Measurements from ENCODE around the gene PDE6C.

The PDE6C gene

DNA sequence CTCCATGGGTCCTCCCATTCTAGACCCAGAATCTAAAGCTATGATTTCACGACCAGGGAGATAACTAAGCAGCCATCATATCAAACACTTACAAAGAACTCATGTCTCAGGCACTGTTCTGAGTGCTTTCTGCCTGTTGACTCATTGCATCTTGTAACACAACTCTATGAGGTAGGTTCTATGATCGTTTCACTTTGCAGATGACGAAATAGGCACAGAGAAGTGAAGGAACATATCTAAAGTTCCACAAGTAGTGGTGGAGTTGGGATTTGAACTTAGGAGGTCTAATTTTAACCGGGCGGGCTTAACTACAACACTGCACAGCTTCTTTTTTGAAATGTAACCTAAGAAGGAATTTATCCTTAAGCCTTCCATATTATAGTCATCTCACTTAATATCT is 14.2 kb upstream of the PDE6C start:
- no peak overlapping the region for H3K4me3 ChIP-seq (ENCODE audit: control insufficient read depth, low read depth, low read length)
- TF ChIP-seq, protein P1, sequence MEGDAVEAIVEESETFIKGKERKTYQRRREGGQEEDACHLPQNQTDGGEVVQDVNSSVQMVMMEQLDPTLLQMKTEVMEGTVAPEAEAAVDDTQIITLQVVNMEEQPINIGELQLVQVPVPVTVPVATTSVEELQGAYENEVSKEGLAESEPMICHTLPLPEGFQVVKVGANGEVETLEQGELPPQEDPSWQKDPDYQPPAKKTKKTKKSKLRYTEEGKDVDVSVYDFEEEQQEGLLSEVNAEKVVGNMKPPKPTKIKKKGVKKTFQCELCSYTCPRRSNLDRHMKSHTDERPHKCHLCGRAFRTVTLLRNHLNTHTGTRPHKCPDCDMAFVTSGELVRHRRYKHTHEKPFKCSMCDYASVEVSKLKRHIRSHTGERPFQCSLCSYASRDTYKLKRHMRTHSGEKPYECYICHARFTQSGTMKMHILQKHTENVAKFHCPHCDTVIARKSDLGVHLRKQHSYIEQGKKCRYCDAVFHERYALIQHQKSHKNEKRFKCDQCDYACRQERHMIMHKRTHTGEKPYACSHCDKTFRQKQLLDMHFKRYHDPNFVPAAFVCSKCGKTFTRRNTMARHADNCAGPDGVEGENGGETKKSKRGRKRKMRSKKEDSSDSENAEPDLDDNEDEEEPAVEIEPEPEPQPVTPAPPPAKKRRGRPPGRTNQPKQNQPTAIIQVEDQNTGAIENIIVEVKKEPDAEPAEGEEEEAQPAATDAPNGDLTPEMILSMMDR (conservative IDR thresholded peaks at IDR 0.05; ENCODE audit: control insufficient read depth, insufficient read depth, low read depth, low read length) = no peak
- peak; percentile 22 for DNase-seq (ENCODE audit: low read depth)

DNA sequence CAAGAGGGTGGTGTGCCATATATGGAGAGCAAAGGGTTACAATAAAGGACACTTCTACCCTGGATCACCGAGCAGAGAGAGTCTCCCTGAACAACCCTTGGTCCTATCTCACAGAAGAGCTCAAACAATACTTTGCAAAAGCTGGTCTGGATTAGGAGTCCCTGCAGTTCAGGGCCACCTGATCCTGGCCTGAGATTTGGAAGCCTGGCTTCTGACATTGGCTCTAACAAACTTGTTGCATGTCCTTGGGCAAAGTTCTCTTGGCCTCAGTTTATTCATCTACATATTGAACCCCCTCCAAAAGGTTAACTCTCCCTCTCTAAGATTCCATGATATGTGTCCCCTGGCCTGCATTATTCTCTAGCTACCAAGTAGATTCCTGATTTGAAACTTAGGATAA is 13.0 kb upstream of the PDE6C start:
- TF ChIP-seq, protein P1 (conservative IDR thresholded peaks at IDR 0.05; ENCODE audit: control insufficient read depth, insufficient read depth, low read depth, low read length) = no peak
- DNase-seq (ENCODE audit: low read depth) = no peak

DNA sequence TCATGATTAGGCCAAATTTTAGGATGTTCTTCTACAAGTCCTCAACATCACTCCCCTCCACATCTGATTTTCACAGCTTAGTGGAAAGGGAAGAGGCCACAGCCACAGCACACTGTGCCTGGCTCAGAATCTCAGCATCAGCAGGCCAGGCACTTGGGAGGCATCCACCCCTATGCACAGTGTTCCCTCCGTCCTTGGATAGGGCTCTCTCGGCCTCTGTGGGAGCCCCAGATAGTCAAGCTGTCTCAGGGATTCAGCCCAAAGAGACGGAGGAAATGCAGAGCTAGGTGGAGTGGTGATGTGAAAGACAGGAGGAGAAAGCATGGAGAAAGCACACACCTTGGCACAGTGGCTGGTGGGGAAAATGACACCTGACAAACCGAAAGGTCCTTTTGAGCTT is 12.6 kb upstream of the PDE6C start:
- H3K4me3 ChIP-seq (ENCODE audit: control insufficient read depth, low read depth, low read length) = no peak overlapping the region
- TF ChIP-seq, protein P1 (conservative IDR thresholded peaks at IDR 0.05; ENCODE audit: control insufficient read depth, insufficient read depth, low read depth, low read length) = no peak
- DNase-seq (ENCODE audit: low read depth) = no peak

More for the DNA sequence above, 13.0 kb upstream of the PDE6C start:
- no peak overlapping the region for H3K4me3 ChIP-seq (ENCODE audit: control insufficient read depth, low read depth, low read length)

DNA sequence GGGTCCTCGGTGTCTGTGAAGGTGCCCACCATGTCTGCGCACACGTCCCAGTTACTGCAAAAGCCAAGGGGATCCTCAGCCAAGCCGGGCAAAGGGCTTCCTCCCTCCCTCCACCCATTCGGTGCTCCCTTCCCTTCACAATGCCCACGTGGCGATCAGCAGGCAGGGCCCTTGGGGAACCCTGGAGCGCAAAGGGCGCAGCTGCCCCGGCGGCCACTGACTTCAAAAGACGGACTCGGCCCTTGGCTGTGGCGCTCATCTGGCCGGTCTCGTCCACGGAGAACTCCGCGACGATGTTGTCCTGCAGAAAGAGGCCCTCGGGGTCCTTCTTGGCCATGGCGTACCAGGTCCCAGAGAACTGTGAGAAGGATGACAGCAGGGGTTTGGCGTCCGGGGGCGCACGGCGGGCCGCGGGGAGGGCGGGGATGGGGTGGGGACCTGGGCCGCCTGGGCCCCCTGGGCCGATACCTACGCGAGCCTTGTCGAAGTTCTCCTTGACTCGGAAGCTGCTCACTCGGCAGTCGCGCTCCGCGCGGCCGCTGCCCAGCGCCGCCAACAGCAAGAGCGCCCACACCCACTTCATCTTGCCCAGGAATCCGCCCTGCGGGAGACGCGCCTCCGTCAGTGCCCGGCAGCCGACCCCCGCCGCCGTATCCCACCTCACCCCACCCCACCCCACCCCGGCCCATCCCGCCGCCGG is 11.7 kb upstream of the PDE6C start:
- TF ChIP-seq, protein P1 (conservative IDR thresholded peaks at IDR 0.05; ENCODE audit: control insufficient read depth, insufficient read depth, low read depth, low read length) = no peak
- peak; percentile 34 for DNase-seq (ENCODE audit: low read depth)
- H3K4me3 ChIP-seq (ENCODE audit: control insufficient read depth, low read depth, low read length) = no peak overlapping the region

DNA sequence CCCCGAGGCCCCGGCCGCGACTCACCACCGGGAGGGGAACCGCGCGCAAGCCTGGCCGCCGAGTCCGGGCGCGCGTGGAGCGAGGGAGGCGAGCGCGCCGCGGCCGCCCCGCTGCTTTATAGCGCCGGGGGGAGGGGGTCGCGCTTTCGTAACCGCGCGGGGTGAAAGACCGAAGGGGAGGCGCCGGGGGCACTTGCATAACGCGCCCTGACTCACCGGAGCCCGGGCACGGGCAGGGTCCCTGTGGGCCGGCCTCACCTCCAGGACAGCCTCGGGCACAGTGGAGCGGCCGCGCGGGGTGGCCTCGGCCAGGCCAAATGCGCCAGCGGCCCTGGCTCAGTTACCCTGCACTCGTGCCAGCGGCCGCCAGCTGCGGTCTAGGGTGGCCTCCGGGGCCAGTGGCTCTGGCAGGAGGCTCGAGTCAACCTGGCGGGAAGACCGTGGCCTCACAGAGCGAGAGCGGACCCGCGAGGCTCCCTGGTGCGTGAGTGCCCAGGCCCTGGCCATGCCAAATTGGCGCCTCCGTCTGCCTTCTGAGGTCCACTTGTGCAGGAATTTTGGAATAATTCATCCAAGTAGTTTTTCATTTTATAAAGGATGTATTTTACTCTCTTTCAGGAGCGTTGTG is 11.1 kb upstream of the PDE6C start, which contains the start of gene RBP4:
Gene RBP4, minus strand, starts transcription at position 90 of the 628 bp plus-strand sequence. CDS start 207 bp downstream, outside the sequence.
- TF ChIP-seq, protein P1 (conservative IDR thresholded peaks at IDR 0.05; ENCODE audit: control insufficient read depth, insufficient read depth, low read depth, low read length) = no peak
- no peak for DNase-seq (ENCODE audit: low read depth)
- H3K4me3 ChIP-seq (ENCODE audit: control insufficient read depth, low read depth, low read length) = no peak within 1 kb of the TSS

DNA sequence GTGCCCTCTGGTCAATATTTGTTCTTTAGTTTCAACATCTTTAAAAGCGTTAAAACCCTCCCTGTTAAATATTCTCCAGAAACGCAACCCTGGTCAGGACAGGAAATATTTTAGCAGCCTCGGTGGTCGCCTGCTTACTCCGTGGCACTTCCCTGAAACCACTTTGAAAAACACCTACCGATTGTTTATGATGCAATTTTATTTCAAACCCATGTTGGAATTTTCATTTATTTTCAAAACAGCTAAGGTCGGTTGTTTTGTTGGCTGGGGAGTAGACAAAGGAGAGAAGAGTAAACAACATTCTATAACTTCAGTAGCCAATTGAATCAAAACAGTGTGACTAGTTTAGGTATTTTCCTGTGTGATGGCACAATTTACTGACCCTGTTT is 10.6 kb upstream of the PDE6C start:
- TF ChIP-seq, protein P1 (conservative IDR thresholded peaks at IDR 0.05; ENCODE audit: control insufficient read depth, insufficient read depth, low read depth, low read length) = no peak
- no peak for DNase-seq (ENCODE audit: low read depth)
- H3K4me3 ChIP-seq (ENCODE audit: control insufficient read depth, low read depth, low read length) = no peak overlapping the region
